Measurements from ENCODE around the gene BEST2. TPM values are rescaled to one million over a fixed set of nuclear protein-coding genes. Genes with fewer than 3 reads are reported as not detected.

The BEST2 gene
- total RNA-seq, 1 donor from 2014 or later, result not detected

GRCh38 chr19:12774588-12775555 lies 23.3 kb downstream of the BEST2 start, which contains the start of gene HOOK2:
HOOK2 (minus strand) TSS chr19:12775552; CDS start chr19:12775449, 103 bp downstream.
- H3K9me3 Mint-ChIP-seq (ENCODE audit: unreplicated experiment), result no peaks in the 10 kb centered on the region
- no peak for DNase-seq (ENCODE audit: extremely low spot score, unreplicated experiment)
- H3K27ac Mint-ChIP-seq (ENCODE audit: unreplicated experiment), result peak within 1 kb of the TSS; percentile 38
- no peaks in the 10 kb centered on the region for H3K36me3 Mint-ChIP-seq (ENCODE audit: unreplicated experiment)
- H3K4me1 Mint-ChIP-seq (ENCODE audit: unreplicated experiment), result peaks cover 30% of the 10 kb centered on the region
- H3K27me3 Mint-ChIP-seq (ENCODE audit: unreplicated experiment), result no peaks in the 10 kb centered on the region
- peak within 1 kb of the TSS; percentile 71 for H3K4me3 Mint-ChIP-seq (ENCODE audit: unreplicated experiment)
- TF ChIP-seq CTCF (IDR thresholded peaks at IDR 0.05), result no peak

GRCh38 chr19:12777217-12778016 lies 25.8 kb downstream of the BEST2 start:
- H3K36me3 Mint-ChIP-seq (ENCODE audit: unreplicated experiment), result no peaks in the 10 kb centered on the region
- H3K4me3 Mint-ChIP-seq (ENCODE audit: unreplicated experiment), result peak overlapping the region; percentile 78
- peak; percentile 94 for DNase-seq (ENCODE audit: extremely low spot score, unreplicated experiment)
- H3K4me1 Mint-ChIP-seq (ENCODE audit: unreplicated experiment), result peaks cover 44% of the 10 kb centered on the region
- no peaks in the 10 kb centered on the region for H3K9me3 Mint-ChIP-seq (ENCODE audit: unreplicated experiment)
- TF ChIP-seq CTCF (IDR thresholded peaks at IDR 0.05), result peak; percentile 98
- peak overlapping the region; percentile 98 for H3K27ac Mint-ChIP-seq (ENCODE audit: unreplicated experiment)
- H3K27me3 Mint-ChIP-seq (ENCODE audit: unreplicated experiment), result no peaks in the 10 kb centered on the region

GRCh38 chr19:12778017-12778904 lies 26.7 kb downstream of the BEST2 start:
- no peaks in the 10 kb centered on the region for H3K9me3 Mint-ChIP-seq (ENCODE audit: unreplicated experiment)
- peak overlapping the region; percentile 78 for H3K4me3 Mint-ChIP-seq (ENCODE audit: unreplicated experiment)
- no peaks in the 10 kb centered on the region for H3K27me3 Mint-ChIP-seq (ENCODE audit: unreplicated experiment)
- no peak for DNase-seq (ENCODE audit: extremely low spot score, unreplicated experiment)
- TF ChIP-seq CTCF (IDR thresholded peaks at IDR 0.05), result no peak
- peaks cover 44% of the 10 kb centered on the region for H3K4me1 Mint-ChIP-seq (ENCODE audit: unreplicated experiment)
- H3K36me3 Mint-ChIP-seq (ENCODE audit: unreplicated experiment), result no peaks in the 10 kb centered on the region
- peak overlapping the region; percentile 98 for H3K27ac Mint-ChIP-seq (ENCODE audit: unreplicated experiment)

GRCh38 chr19:12778905-12779161 lies 27.2 kb downstream of the BEST2 start:
- no peak for TF ChIP-seq CTCF (IDR thresholded peaks at IDR 0.05)
- Mint-ChIP-seq H3K9me3 (ENCODE audit: unreplicated experiment) (no peaks in the 10 kb centered on the region), H3K36me3 (ENCODE audit: unreplicated experiment) (no peaks in the 10 kb centered on the region), H3K27ac (ENCODE audit: unreplicated experiment) (peak overlapping the region; percentile 98), H3K27me3 (ENCODE audit: unreplicated experiment) (no peaks in the 10 kb centered on the region), H3K4me1 (ENCODE audit: unreplicated experiment) (peaks cover 44% of the 10 kb centered on the region), H3K4me3 (ENCODE audit: unreplicated experiment) (peak overlapping the region; percentile 78)
- no peak for DNase-seq (ENCODE audit: extremely low spot score, unreplicated experiment)
